LNCaP clone FGC (cell line): Measurements from ENCODE around the gene GABRR1.
"Not testable (repeated sequence)": the region's sequence is repeated elsewhere in the genome, so short reads cannot be mapped to it uniquely, and the experiment has no call there.

Experiments used
- DNase-seq: peaks from one replicate; pipeline ENCODE4 v3.0.0-alpha.2; 2011; ENCODE audit warnings: low read depth
- H3K4me3 ChIP-seq: 2 replicates; pipeline ENCODE4 v1.5.1; 2011; ENCODE audit warnings: mild to moderate bottlenecking, low read depth, low read length, control low read depth
- CTCF ChIP-seq: IDR thresholded peaks from 2 replicates; pipeline ENCODE4 v1.5.1; 2012; ENCODE audit warnings: mild to moderate bottlenecking; ENCODE audit not compliant: control insufficient read depth, insufficient read depth; ENCODE audit errors: extremely low read depth

GABRR1 gene

GRCh38 chr6:89243331-89243629, 26.1 kb upstream of the GABRR1 start:
- TF ChIP-seq CTCF = no peak
- no peak overlapping the region for H3K4me3 ChIP-seq
- DNase-seq = no peak

DNA sequence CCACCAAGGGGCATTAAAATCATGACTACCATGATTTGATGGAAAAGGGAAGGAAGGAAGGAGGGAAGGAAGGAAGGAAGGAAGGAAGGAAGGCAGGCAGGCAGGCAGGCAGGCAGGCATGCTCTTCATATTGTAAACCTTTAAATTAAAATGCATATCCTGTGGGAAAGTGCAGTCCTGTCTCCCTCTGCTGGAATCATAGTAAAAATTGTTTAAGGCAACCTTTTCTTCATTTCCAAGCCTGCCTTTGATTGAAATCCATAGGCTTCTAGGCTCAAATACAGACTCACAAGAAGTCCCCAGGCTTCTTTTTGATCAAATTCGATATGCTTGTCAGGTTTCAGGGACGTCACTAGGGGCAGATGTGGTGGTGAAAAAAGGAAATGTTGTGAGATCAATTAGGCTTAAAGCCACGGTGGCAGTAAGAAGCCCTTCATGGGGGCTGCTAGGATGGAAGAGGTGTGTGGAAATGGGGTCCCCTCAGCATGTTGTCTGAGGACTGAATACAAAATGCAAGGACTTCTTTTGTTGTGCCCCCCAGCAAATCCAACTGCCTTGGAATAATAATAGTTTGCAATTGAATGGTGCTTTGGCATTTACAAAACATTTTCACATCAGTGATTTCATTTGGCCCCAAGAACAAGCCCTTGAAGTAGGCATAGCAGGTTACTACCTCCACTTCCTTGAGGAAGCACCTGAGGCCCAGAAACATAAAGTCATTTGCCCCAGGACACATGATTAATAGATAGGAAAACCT, 25.6 kb upstream of the GABRR1 start:
- DNase-seq = no peak
- H3K4me3 ChIP-seq = no peak overlapping the region
- peak; percentile 47 for TF ChIP-seq CTCF

GRCh38 chr6:89239338-89239737, 22.2 kb upstream of the GABRR1 start:
- no peak for TF ChIP-seq CTCF
- H3K4me3 ChIP-seq = no peak overlapping the region
- DNase-seq = no peak

- DNase-seq = no peak
- H3K4me3 ChIP-seq = no peak overlapping the region
- TF ChIP-seq CTCF = no peak
These were observed 20.0 kb upstream of the GABRR1 start for GRCh38 chr6:89237158-89237557.

- not testable (repeated sequence) for H3K4me3 ChIP-seq, DNase-seq
These were observed 16.4 kb upstream of the GABRR1 start for GRCh38 chr6:89233605-89234004.

DNA sequence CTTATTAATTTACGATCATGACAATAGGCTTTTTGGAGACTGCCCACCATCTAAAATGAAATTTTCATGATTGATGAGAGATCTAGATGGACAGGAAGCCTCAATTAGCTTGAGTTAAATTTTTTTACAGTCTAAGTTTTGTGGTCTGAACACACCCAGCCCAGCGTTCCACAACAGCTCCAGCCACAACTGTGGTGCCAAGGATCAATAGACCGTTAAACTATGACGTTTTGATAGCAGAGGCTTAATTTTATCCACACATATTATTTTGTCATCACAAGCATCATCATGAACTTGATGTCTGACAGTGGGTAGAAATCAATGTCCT, 5.5 kb upstream of the GABRR1 start:
- no peak for TF ChIP-seq CTCF
- DNase-seq = no peak
- H3K4me3 ChIP-seq = no peak overlapping the region

- DNase-seq = no peak
- no peak overlapping the region for H3K4me3 ChIP-seq
- no peak for TF ChIP-seq CTCF
These were observed 5.0 kb upstream of the GABRR1 start for GRCh38 chr6:89221971-89222711.
